ENCODE data around the gene WDR88.

DNA sequence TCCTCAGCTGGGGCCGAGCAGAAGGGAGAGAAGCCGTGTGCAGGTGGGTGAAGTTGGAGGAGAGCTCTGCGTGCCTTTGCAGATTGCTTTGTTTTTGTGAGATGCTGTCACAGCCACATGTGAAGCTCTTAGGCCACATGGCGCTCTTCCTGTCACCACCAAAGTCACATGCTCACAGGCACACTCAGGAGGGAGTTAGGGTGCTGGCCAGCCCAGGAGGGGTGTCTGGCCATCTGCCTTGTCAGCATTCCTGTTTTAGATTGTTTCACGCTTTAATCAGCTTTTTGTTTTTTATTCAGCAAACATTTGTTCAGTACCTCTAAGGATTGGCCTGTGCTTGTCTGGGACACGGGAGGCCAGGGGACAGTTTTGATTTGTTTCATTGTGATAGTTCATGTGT is 29.0 kb upstream of the WDR88 start:
- TF ChIP-seq, protein P1, sequence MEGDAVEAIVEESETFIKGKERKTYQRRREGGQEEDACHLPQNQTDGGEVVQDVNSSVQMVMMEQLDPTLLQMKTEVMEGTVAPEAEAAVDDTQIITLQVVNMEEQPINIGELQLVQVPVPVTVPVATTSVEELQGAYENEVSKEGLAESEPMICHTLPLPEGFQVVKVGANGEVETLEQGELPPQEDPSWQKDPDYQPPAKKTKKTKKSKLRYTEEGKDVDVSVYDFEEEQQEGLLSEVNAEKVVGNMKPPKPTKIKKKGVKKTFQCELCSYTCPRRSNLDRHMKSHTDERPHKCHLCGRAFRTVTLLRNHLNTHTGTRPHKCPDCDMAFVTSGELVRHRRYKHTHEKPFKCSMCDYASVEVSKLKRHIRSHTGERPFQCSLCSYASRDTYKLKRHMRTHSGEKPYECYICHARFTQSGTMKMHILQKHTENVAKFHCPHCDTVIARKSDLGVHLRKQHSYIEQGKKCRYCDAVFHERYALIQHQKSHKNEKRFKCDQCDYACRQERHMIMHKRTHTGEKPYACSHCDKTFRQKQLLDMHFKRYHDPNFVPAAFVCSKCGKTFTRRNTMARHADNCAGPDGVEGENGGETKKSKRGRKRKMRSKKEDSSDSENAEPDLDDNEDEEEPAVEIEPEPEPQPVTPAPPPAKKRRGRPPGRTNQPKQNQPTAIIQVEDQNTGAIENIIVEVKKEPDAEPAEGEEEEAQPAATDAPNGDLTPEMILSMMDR (IDR thresholded peaks at IDR 0.05), result no peak
- no peak for TF ChIP-seq POLR2A (IDR thresholded peaks at IDR 0.05)
- TF ChIP-seq POLR2AphosphoS5 (IDR thresholded peaks at IDR 0.05), result no peak
- TF ChIP-seq EP300 (IDR thresholded peaks at IDR 0.05), result no peak

Measured in suprapubic skin (tissue), 4 donors.